ENCODE results near the gene DPH6. TPM values are rescaled to one million over a fixed set of nuclear protein-coding genes. Genes with fewer than 3 reads are reported as not detected.

Gene DPH6
- total RNA-seq, 2 donors from 2014 or later: 14.8 to 15.3 TPM

DNA sequence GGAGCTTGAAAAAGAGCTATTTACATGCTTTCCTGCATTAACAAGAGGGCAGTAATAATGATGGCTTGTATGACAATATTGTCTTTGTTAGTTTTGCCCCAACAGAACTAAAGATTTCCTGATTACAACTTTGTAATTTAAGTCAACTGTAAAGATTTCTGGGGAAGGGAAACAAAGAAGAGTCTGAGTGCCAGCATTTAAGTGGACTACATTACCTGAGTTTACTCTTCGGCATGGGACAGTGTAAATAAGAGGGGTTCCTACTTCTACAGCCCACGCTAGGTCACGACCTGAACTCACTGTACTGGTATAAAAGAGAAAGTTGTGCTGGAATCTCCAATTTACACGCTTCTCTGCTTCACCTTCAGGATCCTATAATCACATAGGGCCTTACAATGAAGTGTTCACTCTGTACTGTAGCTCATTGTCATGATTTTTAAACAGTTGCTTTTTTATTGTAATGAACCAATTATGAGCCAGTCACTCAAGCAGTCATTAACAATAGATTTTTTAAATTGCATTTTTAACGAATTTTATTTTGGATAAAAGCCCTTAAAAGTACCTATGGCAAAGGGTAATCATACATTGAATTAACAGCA, 39.6 kb downstream of the DPH6 start:
- intact Hi-C loops (cut with DNase I): no loop called here

DNA sequence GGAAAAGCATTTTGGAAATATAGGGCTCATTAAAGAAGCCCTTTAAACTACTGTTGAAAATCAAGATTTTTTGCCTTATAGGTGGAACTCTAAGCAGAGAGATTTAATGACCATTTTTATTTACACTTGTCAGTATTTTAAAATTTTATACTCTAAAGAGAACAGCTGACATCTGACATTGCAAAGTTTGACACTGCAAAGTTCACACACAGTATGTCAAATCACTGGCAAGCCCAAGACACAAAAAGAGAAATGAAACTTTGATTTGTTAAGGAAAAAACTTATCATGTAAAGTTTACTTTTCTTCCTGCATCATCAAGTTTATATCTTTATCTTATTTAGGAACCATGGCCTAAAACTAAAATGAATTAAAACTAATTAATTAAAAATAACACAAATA, 40.2 kb downstream of the DPH6 start:
- TF ChIP-seq, protein P1, sequence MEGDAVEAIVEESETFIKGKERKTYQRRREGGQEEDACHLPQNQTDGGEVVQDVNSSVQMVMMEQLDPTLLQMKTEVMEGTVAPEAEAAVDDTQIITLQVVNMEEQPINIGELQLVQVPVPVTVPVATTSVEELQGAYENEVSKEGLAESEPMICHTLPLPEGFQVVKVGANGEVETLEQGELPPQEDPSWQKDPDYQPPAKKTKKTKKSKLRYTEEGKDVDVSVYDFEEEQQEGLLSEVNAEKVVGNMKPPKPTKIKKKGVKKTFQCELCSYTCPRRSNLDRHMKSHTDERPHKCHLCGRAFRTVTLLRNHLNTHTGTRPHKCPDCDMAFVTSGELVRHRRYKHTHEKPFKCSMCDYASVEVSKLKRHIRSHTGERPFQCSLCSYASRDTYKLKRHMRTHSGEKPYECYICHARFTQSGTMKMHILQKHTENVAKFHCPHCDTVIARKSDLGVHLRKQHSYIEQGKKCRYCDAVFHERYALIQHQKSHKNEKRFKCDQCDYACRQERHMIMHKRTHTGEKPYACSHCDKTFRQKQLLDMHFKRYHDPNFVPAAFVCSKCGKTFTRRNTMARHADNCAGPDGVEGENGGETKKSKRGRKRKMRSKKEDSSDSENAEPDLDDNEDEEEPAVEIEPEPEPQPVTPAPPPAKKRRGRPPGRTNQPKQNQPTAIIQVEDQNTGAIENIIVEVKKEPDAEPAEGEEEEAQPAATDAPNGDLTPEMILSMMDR (IDR thresholded peaks at IDR 0.05): no peak
- no peak for DNase-seq
- Histone ChIP-seq H3K36me3 (no peaks in the 10 kb centered on the region), H3K9me3 (no peaks in the 10 kb centered on the region), H3K9ac (ENCODE audit: low read depth in 2 of 2, low read length in 2 of 2) (no peak overlapping the region), H3K27me3 (no peaks in the 10 kb centered on the region), H3K4me1 (no peaks in the 10 kb centered on the region), H3K27ac (no peak overlapping the region), H3K4me3 (no peak overlapping the region)
- intact Hi-C loops (cut with DNase I): no loop called here

More for the DNA sequence above, 39.6 kb downstream of the DPH6 start:
- Histone ChIP-seq H3K9me3 (no peaks in the 10 kb centered on the region), H3K4me3 (no peak overlapping the region), H3K27me3 (no peaks in the 10 kb centered on the region), H3K36me3 (no peaks in the 10 kb centered on the region), H3K4me1 (no peaks in the 10 kb centered on the region), H3K27ac (no peak overlapping the region), H3K9ac (ENCODE audit: low read depth in 2 of 2, low read length in 2 of 2) (peak overlapping the region in 1 of 2 donors; percentile 40)
- TF ChIP-seq, protein P1 (IDR thresholded peaks at IDR 0.05): no peak
- DNase-seq: no peak

DNA sequence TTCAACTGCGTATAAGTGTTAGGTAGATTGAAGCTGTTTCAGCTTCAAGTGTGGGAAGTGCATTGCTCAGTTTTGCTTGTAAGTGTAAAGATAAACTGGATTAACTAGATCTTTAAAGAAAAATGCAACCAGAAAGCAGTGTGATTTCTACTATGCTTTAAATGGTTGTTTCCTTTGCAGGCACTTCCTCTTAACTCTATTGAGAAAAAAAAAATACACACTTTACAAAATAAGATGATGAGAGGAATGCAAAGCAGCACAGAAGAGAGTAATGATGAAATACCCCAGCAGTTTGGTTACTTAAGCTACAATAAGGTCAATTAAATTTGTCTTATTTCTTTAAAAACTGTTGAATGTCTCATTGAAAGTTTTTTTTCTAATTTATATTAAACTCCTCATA, 40.8 kb downstream of the DPH6 start:
- no peak overlapping the region for H3K9ac ChIP-seq (ENCODE audit: low read depth in 2 of 2, low read length in 2 of 2)
- DNase-seq: no peak
- intact Hi-C loops (cut with DNase I): no loop called here
- no peaks in the 10 kb centered on the region for H3K27me3 ChIP-seq
- H3K27ac ChIP-seq: no peak overlapping the region
- no peak overlapping the region for H3K4me3 ChIP-seq
- H3K36me3 ChIP-seq: no peaks in the 10 kb centered on the region
- TF ChIP-seq, protein P1 (IDR thresholded peaks at IDR 0.05): no peak
- H3K4me1 ChIP-seq: no peaks in the 10 kb centered on the region
- no peaks in the 10 kb centered on the region for H3K9me3 ChIP-seq

DNA sequence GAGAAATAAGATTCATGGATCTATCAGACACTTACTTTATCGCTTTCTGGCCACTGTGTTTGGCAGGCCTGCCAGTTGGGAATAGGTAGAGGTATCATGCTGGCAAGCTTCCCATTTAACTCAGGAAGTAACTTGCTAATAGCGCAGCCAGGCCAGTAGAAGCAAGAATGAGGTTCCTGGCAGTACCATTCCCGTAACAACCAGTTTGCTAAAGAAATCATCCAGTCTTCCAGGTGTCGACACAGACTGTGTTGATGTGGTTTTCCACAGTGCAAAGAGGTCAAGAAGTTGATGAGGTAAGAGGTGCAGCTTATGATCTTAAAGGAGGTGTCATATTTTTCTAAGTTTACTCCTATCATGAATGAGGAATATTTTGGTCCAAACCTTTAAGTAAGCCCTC, 46.2 kb downstream of the DPH6 start:
- no peaks in the 10 kb centered on the region for H3K36me3 ChIP-seq
- H3K4me1 ChIP-seq: no peaks in the 10 kb centered on the region
- H3K27ac ChIP-seq: no peak overlapping the region
- H3K27me3 ChIP-seq: no peaks in the 10 kb centered on the region
- H3K9ac ChIP-seq (ENCODE audit: low read depth in 2 of 2, low read length in 2 of 2): no peak overlapping the region
- DNase-seq: no peak
- H3K4me3 ChIP-seq: no peak overlapping the region
- no peaks in the 10 kb centered on the region for H3K9me3 ChIP-seq
- intact Hi-C loops (cut with DNase I): no loop called here
- TF ChIP-seq, protein P1 (IDR thresholded peaks at IDR 0.05): no peak

DNA sequence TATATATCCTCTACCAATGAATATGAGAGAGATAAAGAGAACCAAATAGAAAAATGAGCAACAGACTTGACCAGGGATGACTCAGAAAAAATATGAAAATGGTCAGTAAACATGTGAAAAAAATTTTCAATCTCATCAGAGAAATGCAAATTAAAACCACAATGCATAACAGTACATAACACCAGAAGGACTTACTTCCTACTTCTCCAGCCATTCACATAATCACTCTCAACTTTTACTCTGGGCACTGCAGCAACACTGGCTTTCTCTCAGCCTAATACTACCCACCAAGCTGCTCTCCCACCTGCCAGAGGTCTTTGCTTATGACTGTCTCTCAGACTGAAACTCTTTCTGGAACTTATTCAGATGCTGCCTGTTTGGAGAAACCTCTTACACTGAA, 49.4 kb downstream of the DPH6 start:
- no peak overlapping the region for H3K9ac ChIP-seq (ENCODE audit: low read depth in 2 of 2, low read length in 2 of 2)
- no peaks in the 10 kb centered on the region for H3K9me3 ChIP-seq
- H3K36me3 ChIP-seq: no peaks in the 10 kb centered on the region
- H3K27me3 ChIP-seq: no peaks in the 10 kb centered on the region
- no peak overlapping the region for H3K4me3 ChIP-seq
- H3K4me1 ChIP-seq: no peaks in the 10 kb centered on the region
- TF ChIP-seq, protein P1 (IDR thresholded peaks at IDR 0.05): no peak
- DNase-seq: no peak
- H3K27ac ChIP-seq: no peak overlapping the region
- intact Hi-C loops (cut with DNase I): no loop called here
